ENCODE data around the gene KCNIP4.
"Not testable (repeated sequence)": the region's sequence is repeated elsewhere in the genome, so short reads cannot be mapped to it uniquely, and the experiment has no call there.

KCNIP4 gene

DNA sequence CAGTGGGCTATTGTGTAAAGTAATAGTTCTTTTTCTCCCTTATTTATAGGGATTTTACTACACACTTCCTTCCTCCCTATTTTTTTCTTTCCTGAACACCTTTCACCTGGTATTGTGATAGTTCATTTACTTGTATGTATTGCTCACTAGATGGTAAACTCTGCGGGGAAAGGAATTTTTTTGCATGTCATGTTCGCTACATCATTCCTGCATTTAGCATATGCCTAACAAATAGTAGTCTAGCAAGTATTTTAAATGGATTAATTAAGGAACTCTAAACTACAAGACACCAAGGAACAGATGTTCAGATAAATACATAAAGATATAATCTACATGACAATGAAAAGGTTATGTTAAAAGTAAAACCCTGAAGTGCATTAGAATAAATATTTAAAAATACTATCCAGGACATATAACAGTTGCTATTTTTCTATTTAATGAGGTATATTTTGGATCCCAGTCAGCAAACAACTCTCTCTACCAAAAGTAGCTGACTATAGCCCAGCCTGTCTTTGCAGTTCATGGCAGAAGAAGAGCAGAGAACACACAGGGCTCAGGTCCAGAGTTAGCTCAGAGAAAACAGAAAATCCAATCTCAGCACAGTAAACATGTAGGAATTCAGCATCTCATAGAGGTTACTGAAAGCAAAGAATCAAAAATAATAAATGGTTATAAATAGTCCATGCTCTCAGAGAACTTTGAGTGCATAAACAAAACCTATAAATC, 1160.5 kb downstream of the KCNIP4 start:
- DNase-seq (ENCODE audit: low read depth in 1 of 2, low spot score in 1 of 2), result no peak
- no peaks in the 10 kb centered on the region for H3K27me3 ChIP-seq (ENCODE audit: insufficient read depth, poor library complexity, severe bottlenecking)
- no peak overlapping the region for H3K27ac ChIP-seq (replicated peaks)
- no peak overlapping the region for H3K4me3 ChIP-seq (replicated peaks; ENCODE audit: insufficient read depth, low read length)
- TF ChIP-seq, protein P1, sequence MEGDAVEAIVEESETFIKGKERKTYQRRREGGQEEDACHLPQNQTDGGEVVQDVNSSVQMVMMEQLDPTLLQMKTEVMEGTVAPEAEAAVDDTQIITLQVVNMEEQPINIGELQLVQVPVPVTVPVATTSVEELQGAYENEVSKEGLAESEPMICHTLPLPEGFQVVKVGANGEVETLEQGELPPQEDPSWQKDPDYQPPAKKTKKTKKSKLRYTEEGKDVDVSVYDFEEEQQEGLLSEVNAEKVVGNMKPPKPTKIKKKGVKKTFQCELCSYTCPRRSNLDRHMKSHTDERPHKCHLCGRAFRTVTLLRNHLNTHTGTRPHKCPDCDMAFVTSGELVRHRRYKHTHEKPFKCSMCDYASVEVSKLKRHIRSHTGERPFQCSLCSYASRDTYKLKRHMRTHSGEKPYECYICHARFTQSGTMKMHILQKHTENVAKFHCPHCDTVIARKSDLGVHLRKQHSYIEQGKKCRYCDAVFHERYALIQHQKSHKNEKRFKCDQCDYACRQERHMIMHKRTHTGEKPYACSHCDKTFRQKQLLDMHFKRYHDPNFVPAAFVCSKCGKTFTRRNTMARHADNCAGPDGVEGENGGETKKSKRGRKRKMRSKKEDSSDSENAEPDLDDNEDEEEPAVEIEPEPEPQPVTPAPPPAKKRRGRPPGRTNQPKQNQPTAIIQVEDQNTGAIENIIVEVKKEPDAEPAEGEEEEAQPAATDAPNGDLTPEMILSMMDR (IDR thresholded peaks at IDR 0.05; ENCODE audit: insufficient read depth, low read length), result no peak
- TF ChIP-seq SPI1 (IDR thresholded peaks at IDR 0.05; ENCODE audit: borderline replicate concordance, low read depth) (no peak), POLR2AphosphoS5 (IDR thresholded peaks at IDR 0.05; ENCODE audit: low read depth) (no peak), GABPA (IDR thresholded peaks at IDR 0.05; ENCODE audit: low read depth) (no peak)
- TF ChIP-seq, protein P2, sequence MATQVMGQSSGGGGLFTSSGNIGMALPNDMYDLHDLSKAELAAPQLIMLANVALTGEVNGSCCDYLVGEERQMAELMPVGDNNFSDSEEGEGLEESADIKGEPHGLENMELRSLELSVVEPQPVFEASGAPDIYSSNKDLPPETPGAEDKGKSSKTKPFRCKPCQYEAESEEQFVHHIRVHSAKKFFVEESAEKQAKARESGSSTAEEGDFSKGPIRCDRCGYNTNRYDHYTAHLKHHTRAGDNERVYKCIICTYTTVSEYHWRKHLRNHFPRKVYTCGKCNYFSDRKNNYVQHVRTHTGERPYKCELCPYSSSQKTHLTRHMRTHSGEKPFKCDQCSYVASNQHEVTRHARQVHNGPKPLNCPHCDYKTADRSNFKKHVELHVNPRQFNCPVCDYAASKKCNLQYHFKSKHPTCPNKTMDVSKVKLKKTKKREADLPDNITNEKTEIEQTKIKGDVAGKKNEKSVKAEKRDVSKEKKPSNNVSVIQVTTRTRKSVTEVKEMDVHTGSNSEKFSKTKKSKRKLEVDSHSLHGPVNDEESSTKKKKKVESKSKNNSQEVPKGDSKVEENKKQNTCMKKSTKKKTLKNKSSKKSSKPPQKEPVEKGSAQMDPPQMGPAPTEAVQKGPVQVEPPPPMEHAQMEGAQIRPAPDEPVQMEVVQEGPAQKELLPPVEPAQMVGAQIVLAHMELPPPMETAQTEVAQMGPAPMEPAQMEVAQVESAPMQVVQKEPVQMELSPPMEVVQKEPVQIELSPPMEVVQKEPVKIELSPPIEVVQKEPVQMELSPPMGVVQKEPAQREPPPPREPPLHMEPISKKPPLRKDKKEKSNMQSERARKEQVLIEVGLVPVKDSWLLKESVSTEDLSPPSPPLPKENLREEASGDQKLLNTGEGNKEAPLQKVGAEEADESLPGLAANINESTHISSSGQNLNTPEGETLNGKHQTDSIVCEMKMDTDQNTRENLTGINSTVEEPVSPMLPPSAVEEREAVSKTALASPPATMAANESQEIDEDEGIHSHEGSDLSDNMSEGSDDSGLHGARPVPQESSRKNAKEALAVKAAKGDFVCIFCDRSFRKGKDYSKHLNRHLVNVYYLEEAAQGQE (IDR thresholded peaks at IDR 0.05; ENCODE audit: insufficient replicate concordance, low read depth), result no peak

DNA sequence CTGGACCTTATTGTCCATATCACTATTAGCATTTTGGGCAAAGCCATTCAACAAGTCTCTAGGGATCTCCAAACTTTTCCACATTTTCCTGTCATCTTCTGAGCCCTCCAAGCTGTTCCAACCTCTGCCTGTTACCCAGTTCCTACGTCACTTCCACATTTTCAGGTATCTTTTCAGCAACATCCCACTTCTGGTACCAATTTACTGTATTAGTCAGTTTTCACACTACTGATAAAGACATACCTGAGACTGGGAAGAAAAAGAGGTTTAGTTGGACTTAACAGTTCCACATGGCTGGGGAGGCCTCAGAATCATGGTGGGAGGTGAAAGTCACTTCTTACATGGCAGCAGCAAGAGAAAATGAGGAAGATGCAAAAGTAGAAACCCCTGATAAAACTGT, 1165.4 kb downstream of the KCNIP4 start:
- H3K27me3 ChIP-seq (ENCODE audit: insufficient read depth, poor library complexity, severe bottlenecking); DNase-seq (ENCODE audit: low read depth in 1 of 2, low spot score in 1 of 2); H3K27ac ChIP-seq (replicated peaks); H3K4me3 ChIP-seq (replicated peaks; ENCODE audit: insufficient read depth, low read length): not testable (repeated sequence)

DNA sequence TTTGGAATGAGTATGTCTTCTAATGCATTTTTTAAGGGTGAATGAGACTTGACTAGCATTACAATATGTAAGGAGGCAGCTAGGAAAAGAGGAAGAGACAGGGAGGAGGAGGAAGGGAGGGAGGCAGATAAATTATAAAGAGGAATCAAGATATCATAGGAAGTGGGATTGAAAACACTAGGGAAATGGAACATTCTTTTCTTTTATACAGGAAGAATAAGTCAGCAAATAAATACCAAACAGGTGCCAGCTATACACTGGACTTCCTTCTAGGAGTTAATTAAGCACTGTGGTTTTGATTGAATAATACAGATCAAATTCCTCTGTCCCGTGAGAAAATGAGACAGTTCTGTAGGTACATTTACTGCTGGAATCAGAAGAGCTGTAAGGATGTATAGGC, 1169.7 kb downstream of the KCNIP4 start:
- Histone ChIP-seq H3K4me3 (replicated peaks; ENCODE audit: insufficient read depth, low read length) (no peak overlapping the region), H3K27ac (replicated peaks) (no peak overlapping the region), H3K27me3 (ENCODE audit: insufficient read depth, poor library complexity, severe bottlenecking) (peaks cover 2% of the 10 kb centered on the region)
- DNase-seq (ENCODE audit: low read depth in 1 of 2, low spot score in 1 of 2), result no peak
- TF ChIP-seq POLR2AphosphoS5 (IDR thresholded peaks at IDR 0.05; ENCODE audit: low read depth) (no peak), GABPA (IDR thresholded peaks at IDR 0.05; ENCODE audit: low read depth) (no peak), SPI1 (IDR thresholded peaks at IDR 0.05; ENCODE audit: borderline replicate concordance, low read depth) (no peak)
- TF ChIP-seq, protein P2 (IDR thresholded peaks at IDR 0.05; ENCODE audit: insufficient replicate concordance, low read depth), result no peak
- TF ChIP-seq, protein P1 (IDR thresholded peaks at IDR 0.05; ENCODE audit: insufficient read depth, low read length), result no peak

DNA sequence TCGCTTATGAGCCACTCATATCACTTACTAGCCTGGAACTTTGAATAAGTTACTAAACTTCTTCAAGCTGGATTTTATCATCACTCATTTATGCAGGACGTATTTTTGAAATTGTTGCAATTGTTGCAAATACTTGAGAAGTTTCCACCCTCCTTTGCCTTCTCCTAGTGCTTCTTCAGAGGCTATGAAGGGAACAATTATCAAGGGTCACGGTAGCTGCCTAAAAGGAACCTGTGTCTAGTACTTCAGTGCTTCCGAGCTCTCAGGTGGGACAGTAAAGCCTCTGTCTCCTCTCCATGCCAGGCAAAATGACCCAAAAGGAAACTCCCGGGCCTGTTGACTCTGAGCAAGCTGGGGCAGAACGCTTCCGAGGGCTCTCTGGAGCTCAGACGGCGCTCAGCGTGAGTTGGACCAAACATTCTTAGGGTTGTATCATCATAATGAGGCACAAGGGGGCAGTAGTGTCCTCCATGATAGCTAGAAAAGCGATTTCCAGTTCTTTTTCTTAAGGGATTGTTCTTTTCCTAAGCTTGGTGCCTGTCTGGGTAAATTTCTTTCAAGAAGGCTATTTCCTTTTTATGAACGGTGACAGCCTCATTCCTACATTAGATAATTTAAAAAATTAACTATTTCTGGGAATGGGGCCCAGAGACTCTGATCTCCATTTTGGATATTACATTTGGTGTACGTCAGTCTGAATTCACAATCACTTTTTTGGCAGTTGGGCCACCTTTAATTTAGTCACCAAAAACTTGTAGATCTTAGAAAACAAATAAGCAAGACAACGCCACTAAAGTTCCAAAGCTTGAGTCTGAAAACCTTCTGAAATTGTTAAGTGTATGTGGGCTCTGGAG, 1175.2 kb downstream of the KCNIP4 start:
- peak; percentile 2 to 32 for DNase-seq (ENCODE audit: low read depth in 1 of 2, low spot score in 1 of 2)
- H3K4me3 ChIP-seq (replicated peaks; ENCODE audit: insufficient read depth, low read length), result no peak overlapping the region
- TF ChIP-seq, protein P1 (IDR thresholded peaks at IDR 0.05; ENCODE audit: insufficient read depth, low read length), result peak; percentile 37
- no peak for TF ChIP-seq SPI1 (IDR thresholded peaks at IDR 0.05; ENCODE audit: borderline replicate concordance, low read depth)
- no peak overlapping the region for H3K27ac ChIP-seq (replicated peaks)
- peaks cover 2% of the 10 kb centered on the region for H3K27me3 ChIP-seq (ENCODE audit: insufficient read depth, poor library complexity, severe bottlenecking)

Measured in HL-60 (cell line).